GM18499 (cell line): ENCODE measurements around the gene TCTN3.
"Not testable (repeated sequence)": the region's sequence is repeated elsewhere in the genome, so short reads cannot be mapped to it uniquely, and the experiment has no call there.

ENCODE experiments used
- ATAC-seq: cut with Tn5 transposase; IDR thresholded peaks from one replicate; pipeline ENCODE4 v1.9.1; 2021; ENCODE audit warnings: moderate number of reproducible peaks; ENCODE audit not compliant: insufficient read depth, unreplicated experiment

The TCTN3 gene, protein sequence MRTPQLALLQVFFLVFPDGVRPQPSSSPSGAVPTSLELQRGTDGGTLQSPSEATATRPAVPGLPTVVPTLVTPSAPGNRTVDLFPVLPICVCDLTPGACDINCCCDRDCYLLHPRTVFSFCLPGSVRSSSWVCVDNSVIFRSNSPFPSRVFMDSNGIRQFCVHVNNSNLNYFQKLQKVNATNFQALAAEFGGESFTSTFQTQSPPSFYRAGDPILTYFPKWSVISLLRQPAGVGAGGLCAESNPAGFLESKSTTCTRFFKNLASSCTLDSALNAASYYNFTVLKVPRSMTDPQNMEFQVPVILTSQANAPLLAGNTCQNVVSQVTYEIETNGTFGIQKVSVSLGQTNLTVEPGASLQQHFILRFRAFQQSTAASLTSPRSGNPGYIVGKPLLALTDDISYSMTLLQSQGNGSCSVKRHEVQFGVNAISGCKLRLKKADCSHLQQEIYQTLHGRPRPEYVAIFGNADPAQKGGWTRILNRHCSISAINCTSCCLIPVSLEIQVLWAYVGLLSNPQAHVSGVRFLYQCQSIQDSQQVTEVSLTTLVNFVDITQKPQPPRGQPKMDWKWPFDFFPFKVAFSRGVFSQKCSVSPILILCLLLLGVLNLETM

DNA sequence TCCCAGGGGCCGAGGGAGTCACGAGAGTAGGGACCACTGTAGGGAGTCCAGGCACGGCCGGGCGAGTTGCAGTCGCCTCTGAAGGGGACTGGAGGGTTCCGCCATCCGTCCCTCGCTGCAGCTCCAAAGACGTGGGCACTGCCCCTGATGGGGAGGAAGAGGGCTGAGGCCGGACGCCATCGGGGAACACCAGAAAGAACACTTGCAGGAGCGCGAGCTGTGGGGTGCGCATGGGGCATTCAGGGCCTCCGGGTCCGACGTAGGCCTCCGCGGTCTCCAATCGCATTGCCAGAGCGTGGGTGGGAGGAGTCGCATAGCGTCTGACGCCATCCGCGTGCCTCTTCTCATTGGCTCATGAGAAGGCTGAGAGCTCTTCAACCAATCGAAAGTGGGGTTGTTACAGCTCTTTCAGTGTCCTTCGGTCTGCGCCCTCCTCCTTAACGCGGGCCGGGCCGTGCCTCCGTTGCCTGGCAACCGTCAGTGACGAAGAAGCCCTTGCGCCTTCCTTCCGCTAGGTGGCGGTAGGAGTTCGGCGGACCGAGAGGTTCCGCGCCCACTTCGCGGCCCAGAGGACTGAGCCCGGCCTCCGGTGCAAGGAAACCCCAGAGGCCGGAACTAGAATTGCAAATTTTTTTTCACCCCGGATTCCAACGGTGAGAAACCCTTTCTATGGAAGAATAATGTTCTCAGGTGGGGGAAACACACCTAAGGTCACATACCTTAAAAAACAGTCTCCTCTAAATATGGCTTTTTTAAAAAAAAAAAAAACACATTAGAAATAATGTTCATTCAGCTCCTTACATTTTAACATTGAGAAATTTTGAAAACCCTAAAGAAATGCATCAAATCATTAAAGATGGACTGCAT lies at the start of gene TCTN3:
TSS of gene TCTN3 (minus strand) at position 260 of the 867 bp plus-strand sequence. CDS start at position 232, 28 bp downstream.
- peak; percentile 94 for ATAC-seq

DNA sequence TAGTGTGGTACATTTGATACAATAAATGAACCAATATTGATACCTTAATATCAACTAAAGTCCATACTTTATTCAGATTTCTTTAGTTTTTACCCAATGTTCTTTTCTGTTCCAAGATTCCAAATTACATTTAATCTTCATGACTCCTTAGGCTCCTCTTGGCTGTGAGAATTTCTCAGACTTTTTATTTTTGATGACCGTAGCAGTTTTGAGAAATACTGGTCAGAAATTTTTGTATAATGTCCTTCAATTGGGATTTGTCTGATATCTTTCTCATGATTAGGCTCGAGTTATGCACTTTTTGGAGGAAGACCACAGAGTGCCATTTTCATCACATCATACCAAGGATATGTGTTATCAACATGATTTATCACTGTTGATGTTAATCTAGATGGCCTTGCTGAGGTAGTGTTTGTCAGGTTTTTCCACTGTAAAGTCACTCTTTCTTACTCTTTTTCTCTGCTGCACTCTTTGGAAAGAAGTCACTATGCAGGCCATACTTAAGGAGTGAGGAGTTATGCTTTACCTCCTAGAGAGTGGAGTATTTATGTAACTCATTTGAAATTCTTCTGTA lies 49.3 kb upstream of the TCTN3 start:
- ATAC-seq, result no peak

DNA sequence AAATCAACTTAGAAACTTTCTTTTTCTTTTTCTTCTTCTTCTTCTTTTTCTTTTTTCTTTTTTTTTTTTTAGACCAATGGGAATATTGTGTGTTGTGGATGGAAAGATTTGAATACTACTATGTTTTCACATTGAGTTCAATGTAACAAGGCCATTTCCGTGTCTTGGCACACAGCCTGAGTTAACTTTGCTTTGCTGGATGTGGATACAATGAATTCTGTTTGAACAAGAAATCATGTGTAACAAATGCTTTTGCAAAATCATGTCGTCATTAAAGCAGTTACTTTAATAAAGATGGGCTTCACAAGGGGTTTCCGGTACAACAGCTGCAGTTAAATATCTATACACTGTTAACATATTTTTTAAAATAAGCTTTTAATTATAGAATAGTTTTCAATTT lies 48.8 kb upstream of the TCTN3 start:
- peak; percentile 3 for ATAC-seq

DNA sequence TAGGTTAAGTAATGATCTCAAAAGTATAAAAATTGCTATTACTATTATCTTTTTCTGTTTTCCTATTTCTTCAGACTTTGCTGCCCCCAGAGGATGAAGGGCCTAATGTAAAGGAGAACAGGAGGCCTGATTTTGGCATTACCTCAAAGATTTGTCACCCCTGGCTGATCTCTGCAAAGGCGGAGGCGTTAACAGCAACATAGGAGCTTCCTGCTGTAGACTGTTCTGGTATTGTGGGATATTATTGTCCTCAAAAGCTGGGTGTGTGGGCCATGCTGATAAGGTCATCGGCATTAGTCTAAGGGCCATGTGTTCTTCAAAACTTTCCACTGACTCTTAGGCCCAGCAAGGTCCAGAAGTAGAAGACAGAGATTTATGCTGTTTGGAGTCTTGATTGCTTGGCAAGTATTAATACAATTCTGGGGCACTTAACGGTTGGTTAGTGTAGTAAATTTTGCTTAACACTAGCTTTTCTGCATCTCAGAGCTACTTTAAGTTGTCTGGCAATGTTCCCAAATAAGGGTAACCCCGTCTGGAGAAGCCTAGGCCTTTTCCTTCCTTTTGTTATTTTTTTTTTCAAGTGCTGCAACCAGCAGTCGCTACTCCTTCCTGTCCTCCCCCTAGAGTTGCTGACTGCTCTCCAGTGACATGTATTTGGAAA lies 48.2 kb upstream of the TCTN3 start:
- ATAC-seq, result peak; percentile 61

DNA sequence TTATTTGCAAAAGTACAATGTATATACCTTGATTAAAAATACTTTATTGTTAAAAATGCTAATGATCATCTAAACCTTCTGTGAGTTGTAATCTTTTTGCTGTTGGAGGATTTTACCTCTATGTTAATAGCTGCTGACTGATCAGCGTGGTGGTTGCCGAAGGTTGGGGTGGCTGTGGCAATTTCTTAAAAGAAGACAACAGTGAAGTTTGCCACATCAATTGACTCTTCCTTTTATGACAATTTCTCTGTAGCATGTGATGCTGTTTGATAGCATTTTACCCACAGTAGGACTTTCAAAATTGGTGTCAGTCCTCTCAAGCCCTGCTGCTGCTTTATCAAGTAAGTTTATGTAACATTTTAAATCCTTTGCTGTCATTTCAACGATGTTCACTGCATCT lies 45.3 kb upstream of the TCTN3 start:
- no peak for ATAC-seq

DNA sequence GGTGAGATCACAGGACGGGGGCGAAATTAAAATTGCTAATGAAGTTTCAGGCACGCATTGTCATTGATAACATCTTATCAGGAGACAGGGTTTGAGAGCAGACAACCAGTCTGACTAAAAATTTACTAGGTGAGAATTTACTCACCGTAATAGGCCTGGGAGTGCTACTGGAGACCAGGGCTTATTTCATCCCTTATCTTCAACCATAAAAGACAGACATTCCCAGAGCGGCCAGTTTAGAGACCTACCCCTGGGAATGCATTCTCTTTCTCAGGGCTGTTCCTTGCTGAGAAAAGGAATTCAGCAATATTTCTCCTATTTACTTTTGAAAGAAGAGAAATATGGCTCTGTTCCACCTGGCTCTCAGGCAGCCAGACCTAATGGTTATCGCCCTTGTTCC lies 39.2 kb upstream of the TCTN3 start:
- not testable (repeated sequence) for ATAC-seq

DNA sequence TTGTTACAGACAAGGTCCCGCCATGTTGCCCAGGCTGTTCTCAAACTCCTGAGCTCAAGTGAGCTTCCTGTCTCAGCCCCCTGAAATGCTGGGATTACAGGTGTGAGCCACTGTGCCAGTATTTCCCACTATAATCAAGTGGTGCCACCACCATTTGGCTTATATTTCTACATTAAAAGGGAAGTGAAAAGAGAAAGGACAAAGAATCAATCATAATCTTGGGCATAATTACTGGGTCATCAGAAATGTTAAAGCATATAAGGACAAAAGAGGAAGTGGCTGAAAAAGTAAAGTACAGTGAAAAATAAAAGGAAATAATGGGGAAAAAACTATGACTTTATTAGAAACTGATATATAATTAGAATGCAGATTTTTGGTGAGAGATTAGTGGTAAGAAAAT lies 36.5 kb upstream of the TCTN3 start:
- no peak for ATAC-seq

DNA sequence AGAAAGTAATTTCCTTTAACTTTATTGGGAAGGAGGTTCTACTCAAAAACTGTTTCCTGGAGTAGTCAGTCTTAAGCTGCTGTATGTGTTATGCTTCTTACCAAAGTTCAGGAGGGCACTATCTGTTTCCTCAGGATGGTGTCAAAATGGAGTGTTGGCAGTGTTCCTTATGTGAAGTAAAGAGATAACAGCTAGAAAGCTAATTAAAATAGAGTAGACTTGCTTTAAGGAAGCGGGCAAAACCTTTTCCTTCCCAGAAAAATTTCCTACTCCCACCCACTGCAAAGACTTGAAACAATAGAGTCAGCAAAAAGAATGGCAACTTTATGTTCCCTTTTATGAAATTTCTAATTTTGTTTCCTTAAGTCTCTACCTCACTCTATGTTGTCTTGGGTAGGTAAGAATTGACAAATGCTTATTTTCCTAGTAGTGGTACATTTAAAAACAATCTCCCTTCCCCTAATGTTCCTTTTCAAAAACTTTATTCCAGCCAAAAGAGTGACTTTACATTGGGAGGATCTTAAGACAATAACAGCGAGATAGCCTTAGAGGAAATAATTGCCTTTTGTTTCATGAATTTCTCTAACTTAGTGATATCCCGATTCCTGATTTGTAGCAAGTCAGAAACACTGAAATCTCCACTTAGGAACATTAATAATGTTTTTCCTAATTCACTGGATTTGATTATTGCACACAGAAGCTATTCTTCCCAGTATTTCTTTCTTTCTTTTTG lies 35.8 kb upstream of the TCTN3 start:
- ATAC-seq, result no peak

DNA sequence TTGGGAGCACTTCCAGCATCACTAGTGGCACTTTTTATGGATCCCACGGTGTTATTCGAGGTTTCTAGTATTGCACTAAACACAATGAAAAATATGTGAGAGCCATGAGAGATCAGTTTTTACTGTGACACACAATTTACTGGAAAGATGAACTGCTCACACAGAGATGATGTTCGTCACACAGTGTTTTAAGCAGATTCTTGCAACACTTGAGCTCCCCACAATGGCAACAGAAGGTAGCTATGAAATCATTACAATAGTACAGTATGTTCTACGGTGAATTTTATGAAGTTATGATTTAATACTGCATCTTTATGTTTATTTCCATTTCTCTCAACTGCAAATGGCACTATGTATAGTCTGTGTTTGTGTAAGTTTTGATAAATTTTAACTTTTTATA lies 34.8 kb upstream of the TCTN3 start:
- ATAC-seq, result no peak

DNA sequence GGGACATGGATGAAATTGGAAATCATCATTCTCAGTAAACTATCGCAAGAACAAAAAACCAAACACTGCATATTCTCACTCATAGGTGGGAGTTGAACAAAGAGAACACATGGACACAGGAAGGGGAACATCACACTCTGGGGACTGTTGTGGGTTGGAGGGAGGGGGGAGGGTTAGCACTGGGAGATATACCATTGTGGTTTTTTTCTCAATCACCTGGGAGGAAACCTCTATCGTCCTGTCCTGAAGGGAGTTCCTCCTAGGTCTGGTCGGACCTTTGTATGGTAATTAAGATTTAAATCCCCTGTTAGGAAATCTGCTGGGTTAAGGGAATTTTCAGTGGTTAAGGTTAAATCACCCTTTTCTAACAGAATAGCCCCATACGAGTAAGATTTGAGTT lies 28.8 kb upstream of the TCTN3 start:
- not testable (repeated sequence) for ATAC-seq

DNA sequence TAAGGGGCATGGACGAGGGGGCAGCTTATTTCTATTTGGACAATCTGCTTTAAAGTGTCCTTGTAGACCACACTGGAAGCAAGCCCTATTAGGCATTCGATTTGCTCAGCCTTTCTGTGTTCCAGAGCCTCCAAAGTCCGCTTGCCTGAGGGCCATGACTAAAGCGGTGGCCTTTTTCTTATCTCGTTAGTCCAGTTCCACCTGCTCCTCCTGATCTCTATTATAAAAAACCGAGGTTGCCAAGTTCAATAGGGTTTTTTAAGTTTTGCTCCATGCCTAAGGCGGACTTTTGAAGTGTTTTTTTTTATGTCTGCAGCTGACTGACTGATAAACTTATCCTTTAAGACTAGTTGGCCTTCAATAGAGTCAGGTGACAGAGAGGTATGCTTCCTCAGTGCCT lies 27.0 kb upstream of the TCTN3 start:
- not testable (repeated sequence) for ATAC-seq

DNA sequence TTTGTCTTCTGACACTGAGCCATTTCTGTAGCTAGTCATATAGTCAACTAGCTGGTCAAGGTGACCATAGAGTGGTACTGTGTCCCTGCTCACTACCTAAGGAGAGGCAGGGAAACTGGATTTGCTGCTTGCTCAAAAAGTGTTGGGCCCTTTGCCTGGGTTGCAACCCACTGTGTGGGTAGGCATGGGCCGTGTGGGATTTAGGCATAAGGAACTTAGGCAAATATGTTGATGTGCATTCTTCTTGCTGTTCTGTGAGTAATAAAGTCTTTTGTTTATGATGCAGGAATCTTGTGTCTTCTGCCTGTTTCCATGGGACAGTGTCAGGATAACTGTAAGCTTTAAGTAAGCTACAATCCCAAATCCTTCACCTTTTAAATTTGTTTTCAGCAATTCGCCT lies 23.1 kb upstream of the TCTN3 start:
- ATAC-seq, result no peak

DNA sequence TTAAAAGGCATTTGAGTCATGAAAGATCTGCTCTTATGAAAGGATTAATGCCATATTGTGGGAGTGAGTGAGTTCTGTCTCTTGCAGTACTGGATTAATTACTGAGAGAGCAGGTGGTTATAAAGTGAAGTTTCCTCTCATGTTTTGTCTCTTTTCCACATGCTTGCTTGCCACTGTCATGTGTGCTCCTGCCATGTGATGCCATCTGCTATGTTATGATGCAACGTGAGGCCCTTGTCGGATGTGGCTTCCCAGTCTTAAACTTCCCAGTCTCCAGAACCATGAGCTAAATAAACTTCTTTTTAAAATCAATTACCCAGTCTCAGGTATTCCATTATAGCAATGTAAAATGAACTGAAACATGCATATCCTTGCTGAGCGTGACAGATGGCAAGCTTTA lies 22.7 kb upstream of the TCTN3 start:
- ATAC-seq, result no peak

DNA sequence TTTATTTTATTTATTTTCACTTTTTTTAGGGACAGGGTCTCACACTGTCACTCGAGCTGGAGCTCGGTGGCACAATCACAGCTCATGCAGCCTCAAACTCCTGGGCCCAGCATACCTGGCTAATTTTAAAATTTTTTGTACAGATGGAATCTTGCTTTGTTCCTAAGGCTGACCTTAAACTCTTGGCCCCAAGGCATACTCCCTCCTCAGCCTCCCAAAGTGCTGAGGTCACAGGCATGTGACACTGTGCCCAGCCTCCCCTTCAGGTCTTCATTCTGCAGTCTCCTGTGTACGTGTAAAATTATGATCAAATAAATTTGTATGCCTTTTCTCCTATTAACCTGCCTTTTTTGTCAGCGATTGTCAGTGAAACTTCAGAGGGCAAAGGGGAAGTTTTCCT lies 17.8 kb upstream of the TCTN3 start:
- no peak for ATAC-seq

DNA sequence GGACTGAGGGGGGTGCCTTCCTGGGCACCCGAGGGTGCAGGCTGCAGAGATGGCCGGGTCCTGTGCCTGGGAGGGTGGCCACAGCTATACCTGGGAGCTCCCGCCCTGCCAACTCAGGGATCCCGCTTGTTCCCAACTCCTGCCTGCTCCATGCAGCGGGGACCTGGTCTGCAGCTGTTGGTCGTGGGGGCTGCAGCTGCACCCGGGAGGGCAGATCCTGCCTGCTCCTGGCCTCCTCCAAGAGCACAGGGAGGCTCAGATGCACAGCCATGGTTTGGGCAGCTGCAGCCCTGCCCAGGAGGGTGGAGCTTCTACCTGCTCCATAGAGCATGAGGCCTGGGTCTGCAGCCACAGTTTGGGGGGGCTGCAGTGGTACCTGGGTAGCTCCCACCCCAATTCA lies 13.3 kb upstream of the TCTN3 start:
- no peak for ATAC-seq

DNA sequence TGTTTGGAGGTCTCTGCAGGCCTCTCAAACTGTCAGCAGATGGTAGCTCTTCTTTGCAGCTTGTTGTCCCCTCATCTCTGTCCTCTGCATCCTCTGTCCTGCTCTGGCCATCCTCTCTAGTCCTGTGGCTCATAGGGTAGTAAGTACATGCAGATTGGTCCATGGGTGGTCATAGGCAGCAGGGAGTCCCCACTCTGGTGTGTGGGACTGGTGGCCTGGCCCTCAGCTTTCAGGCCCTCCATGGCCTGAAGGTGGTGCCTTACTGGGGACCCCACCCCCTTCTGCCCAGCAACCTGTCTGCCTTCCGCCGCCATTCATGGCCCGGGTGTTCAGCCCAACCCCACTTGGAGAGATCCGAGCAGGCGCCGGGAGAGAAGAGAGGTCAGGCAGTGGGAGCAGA lies 12.8 kb upstream of the TCTN3 start:
- ATAC-seq, result no peak

DNA sequence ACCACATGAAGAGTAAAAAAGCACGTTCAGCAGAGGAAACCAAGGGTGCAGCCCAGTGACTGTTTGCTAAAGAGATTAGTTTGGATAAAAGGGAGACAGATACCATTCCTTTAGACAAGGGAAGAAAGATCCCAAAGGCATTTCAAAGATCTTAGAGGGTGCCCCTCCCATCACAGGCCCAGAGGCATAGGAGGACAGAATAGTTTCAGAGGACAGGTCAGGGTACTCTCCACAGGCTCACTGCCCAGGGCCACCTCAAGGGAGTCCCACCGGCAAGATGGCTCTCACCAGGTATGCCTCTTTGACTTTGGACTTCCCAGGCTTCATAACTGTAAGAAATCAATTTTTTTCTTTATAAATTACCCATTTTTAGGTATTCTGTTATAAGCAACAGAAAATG lies 4.7 kb upstream of the TCTN3 start:
- no peak for ATAC-seq

DNA sequence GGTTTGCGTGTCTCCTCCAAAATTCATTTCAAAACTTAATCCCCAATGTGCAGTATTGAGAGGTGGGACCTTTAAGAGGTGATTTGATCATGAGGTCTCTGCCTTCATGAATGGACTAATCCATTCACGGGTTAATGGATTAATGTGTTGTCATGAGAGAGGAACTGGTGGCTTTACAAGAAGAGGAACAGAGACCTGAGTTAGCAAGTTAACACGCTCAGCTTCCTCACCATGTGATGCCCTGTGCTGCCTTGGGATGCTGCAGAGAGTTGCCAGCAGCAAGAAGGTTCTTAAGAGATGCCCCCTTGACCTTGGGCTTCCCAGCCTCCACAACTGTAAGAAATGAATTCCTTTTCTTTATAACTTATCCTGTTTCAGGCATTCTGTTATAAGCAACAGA lies 3.7 kb upstream of the TCTN3 start:
- no peak for ATAC-seq

DNA sequence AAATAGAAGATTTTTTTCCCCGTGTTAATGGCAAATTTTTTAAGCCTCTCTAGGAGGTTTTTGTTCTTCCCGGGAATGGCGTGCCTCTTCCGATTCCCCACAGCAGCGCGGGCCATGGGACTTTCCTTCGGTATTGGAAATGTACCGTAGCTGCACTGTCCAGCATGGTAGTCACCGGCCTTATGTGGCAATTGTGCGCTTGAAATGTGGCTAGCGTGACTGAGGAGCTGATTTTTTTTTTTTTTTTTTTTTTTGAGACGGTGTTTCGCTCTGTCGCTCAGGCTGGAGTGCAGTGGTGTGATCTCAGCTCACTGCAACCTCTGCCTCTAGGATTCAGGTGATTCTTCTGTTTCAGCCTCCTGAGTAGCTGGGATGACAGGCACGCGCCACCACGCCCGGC lies 938 bp upstream of the TCTN3 start:
- ATAC-seq, result no peak
